Measurements from ENCODE around the gene ARID1B. TPM values are rescaled to one million over a fixed set of nuclear protein-coding genes. Genes with fewer than 3 reads are reported as not detected.

ARID1B gene
- total and polyA plus RNA-seq, 4 donors = 7.0 to 49.0 (median 24.2) TPM

DNA sequence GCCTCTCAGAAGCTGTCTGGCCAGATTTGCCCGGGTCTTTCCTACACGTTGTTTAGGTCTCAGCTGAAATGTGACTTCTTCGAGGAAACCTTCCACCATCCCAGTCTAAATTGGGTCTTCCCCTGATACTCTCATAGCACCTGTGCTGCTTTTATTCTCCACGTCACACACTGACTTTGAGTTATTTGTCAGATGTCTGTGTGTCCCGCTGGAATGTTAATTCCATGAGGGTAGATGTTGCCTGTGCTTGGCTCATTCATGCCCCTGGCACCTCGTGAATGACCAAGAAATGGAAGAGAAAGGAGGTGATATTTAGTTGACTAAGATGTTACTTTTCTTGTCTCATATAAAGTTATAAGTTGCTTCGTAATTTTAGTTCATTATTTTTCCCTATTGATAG, 348.4 kb downstream of the ARID1B start:
- H3K36me3 ChIP-seq (ENCODE audit: control insufficient read depth in 4 of 4, insufficient read depth in 3 of 4, low read depth in 1 of 4, low read length in 3 of 4) = no peaks in the 10 kb centered on the region
- H3K27me3 ChIP-seq (ENCODE audit: control insufficient read depth in 4 of 4, insufficient read depth in 4 of 4, low read length in 3 of 4) = no peaks in the 10 kb centered on the region
- H3K9me3 ChIP-seq (ENCODE audit: control insufficient read depth in 4 of 4, low read length in 3 of 4) = no peaks in the 10 kb centered on the region
- no peak overlapping the region for H3K9ac ChIP-seq (ENCODE audit: low read depth in 1 of 2, low read length in 2 of 2)
- 97% methylated on average over 7 of the region's 7 CpGs for WGBS
- H3K27ac ChIP-seq (ENCODE audit: low read depth in 1 of 2, low read length in 2 of 2) = no peak overlapping the region
- no peak overlapping the region for H3K4me3 ChIP-seq (ENCODE audit: low read depth in 1 of 3, low read length in 3 of 3)
- DNase-seq (ENCODE audit: low spot score) = no peak
- H3K4me1 ChIP-seq (ENCODE audit: control insufficient read depth in 4 of 4, insufficient read depth in 4 of 4, low read length in 3 of 4) = peaks cover 3 to 12% (median 8%) of the 10 kb centered on the region in 4 donors
- no peak for TF ChIP-seq SP1 (IDR thresholded peaks at IDR 0.05)
- no peak for TF ChIP-seq GABPA (IDR thresholded peaks at IDR 0.05 in 1 of 2, conservative IDR thresholded peaks at IDR 0.05 in 1 of 2)

DNA sequence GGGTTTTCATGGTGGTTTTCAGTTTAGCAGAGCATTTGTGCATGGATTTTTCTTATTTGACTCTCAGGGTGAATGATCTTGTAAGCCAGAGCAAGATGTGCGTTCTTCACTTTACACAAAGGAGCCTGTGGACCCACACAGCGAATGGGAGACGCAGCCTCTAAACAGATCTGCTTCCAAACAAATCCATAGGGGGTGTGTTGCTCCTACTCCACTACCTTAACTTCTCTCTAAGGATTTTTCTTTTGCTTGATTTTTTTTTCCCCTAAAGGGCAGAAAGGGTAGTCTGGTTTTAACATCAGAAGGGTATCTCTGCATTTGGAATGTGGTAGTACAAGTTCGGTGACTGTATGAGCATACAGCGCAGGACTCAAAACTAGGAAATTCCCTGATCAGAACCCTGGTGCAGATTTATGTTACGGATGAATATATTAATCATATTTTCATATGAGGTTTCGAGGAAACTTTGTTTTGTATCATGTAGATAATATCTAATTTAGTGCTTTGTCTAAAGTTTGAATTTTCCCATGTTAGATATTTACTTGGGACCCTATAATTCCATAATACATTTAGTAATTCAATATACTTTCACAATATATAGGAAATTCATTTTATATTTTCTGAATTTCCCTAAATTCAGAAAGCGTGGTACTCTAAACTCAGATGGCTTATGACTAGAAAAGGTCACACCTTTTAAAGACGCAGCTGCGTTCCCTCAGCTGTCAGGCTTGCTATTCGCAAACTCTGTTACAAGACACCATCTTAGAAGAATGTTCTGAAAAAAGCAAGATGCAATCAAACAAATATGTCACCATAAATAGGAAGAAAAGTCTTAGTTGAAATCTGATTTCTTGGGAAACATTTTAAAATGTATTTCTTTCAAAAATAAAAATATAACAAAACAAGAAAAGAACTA, 349.3 kb downstream of the ARID1B start:
- DNase-seq (ENCODE audit: low spot score) = no peak
- no peak overlapping the region for H3K4me3 ChIP-seq (ENCODE audit: low read depth in 1 of 3, low read length in 3 of 3)
- no peaks in the 10 kb centered on the region for H3K9me3 ChIP-seq (ENCODE audit: control insufficient read depth in 4 of 4, low read length in 3 of 4)
- 96% methylated on average over 11 of the region's 11 CpGs for WGBS
- TF ChIP-seq RAD21 (IDR thresholded peaks at IDR 0.05) = no peak
- no peak for TF ChIP-seq HNF4G (IDR thresholded peaks at IDR 0.05)
- no peak for TF ChIP-seq GABPA (IDR thresholded peaks at IDR 0.05 in 1 of 2, conservative IDR thresholded peaks at IDR 0.05 in 1 of 2)
- no peak for TF ChIP-seq RXRA (IDR thresholded peaks at IDR 0.05)
- no peak for TF ChIP-seq NR2F2 (IDR thresholded peaks at IDR 0.05)
- TF ChIP-seq, protein P1, sequence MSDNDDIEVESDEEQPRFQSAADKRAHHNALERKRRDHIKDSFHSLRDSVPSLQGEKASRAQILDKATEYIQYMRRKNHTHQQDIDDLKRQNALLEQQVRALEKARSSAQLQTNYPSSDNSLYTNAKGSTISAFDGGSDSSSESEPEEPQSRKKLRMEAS (IDR thresholded peaks at IDR 0.05) = no peak
- TF ChIP-seq HNF4A (conservative IDR thresholded peaks at IDR 0.05) = no peak
- no peak for TF ChIP-seq FOXA1 (IDR thresholded peaks at IDR 0.05)
- TF ChIP-seq, protein P2, sequence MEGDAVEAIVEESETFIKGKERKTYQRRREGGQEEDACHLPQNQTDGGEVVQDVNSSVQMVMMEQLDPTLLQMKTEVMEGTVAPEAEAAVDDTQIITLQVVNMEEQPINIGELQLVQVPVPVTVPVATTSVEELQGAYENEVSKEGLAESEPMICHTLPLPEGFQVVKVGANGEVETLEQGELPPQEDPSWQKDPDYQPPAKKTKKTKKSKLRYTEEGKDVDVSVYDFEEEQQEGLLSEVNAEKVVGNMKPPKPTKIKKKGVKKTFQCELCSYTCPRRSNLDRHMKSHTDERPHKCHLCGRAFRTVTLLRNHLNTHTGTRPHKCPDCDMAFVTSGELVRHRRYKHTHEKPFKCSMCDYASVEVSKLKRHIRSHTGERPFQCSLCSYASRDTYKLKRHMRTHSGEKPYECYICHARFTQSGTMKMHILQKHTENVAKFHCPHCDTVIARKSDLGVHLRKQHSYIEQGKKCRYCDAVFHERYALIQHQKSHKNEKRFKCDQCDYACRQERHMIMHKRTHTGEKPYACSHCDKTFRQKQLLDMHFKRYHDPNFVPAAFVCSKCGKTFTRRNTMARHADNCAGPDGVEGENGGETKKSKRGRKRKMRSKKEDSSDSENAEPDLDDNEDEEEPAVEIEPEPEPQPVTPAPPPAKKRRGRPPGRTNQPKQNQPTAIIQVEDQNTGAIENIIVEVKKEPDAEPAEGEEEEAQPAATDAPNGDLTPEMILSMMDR (IDR thresholded peaks at IDR 0.05; ENCODE audit: low read depth, low read length, missing input control) = no peak
- TF ChIP-seq, protein P3, sequence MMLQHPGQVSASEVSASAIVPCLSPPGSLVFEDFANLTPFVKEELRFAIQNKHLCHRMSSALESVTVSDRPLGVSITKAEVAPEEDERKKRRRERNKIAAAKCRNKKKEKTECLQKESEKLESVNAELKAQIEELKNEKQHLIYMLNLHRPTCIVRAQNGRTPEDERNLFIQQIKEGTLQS (IDR thresholded peaks at IDR 0.05) = no peak
- TF ChIP-seq, protein P4, sequence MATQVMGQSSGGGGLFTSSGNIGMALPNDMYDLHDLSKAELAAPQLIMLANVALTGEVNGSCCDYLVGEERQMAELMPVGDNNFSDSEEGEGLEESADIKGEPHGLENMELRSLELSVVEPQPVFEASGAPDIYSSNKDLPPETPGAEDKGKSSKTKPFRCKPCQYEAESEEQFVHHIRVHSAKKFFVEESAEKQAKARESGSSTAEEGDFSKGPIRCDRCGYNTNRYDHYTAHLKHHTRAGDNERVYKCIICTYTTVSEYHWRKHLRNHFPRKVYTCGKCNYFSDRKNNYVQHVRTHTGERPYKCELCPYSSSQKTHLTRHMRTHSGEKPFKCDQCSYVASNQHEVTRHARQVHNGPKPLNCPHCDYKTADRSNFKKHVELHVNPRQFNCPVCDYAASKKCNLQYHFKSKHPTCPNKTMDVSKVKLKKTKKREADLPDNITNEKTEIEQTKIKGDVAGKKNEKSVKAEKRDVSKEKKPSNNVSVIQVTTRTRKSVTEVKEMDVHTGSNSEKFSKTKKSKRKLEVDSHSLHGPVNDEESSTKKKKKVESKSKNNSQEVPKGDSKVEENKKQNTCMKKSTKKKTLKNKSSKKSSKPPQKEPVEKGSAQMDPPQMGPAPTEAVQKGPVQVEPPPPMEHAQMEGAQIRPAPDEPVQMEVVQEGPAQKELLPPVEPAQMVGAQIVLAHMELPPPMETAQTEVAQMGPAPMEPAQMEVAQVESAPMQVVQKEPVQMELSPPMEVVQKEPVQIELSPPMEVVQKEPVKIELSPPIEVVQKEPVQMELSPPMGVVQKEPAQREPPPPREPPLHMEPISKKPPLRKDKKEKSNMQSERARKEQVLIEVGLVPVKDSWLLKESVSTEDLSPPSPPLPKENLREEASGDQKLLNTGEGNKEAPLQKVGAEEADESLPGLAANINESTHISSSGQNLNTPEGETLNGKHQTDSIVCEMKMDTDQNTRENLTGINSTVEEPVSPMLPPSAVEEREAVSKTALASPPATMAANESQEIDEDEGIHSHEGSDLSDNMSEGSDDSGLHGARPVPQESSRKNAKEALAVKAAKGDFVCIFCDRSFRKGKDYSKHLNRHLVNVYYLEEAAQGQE (IDR thresholded peaks at IDR 0.05) = no peak
- TF ChIP-seq, protein P5, sequence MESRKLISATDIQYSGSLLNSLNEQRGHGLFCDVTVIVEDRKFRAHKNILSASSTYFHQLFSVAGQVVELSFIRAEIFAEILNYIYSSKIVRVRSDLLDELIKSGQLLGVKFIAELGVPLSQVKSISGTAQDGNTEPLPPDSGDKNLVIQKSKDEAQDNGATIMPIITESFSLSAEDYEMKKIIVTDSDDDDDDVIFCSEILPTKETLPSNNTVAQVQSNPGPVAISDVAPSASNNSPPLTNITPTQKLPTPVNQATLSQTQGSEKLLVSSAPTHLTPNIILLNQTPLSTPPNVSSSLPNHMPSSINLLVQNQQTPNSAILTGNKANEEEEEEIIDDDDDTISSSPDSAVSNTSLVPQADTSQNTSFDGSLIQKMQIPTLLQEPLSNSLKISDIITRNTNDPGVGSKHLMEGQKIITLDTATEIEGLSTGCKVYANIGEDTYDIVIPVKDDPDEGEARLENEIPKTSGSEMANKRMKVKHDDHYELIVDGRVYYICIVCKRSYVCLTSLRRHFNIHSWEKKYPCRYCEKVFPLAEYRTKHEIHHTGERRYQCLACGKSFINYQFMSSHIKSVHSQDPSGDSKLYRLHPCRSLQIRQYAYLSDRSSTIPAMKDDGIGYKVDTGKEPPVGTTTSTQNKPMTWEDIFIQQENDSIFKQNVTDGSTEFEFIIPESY (IDR thresholded peaks at IDR 0.05) = no peak
- H3K36me3 ChIP-seq (ENCODE audit: control insufficient read depth in 4 of 4, insufficient read depth in 3 of 4, low read depth in 1 of 4, low read length in 3 of 4) = no peaks in the 10 kb centered on the region
- no peak overlapping the region for H3K9ac ChIP-seq (ENCODE audit: low read depth in 1 of 2, low read length in 2 of 2)
- H3K27ac ChIP-seq (ENCODE audit: low read depth in 1 of 2, low read length in 2 of 2) = no peak overlapping the region
- H3K27me3 ChIP-seq (ENCODE audit: control insufficient read depth in 4 of 4, insufficient read depth in 4 of 4, low read length in 3 of 4) = no peaks in the 10 kb centered on the region
- H3K4me1 ChIP-seq (ENCODE audit: control insufficient read depth in 4 of 4, insufficient read depth in 4 of 4, low read length in 3 of 4) = peaks cover 0 to 9% (median 3%) of the 10 kb centered on the region in 4 donors

Data from liver (tissue), 9 donors.